GM19099 (cell line): ENCODE results near the gene TSSK1B.

Experiments used
- POLR2A ChIP-seq: IDR thresholded peaks from 3 replicates; pipeline ENCODE4 v1.6.1; 2011; ENCODE audit warnings: low read depth; ENCODE audit not compliant: insufficient read length; ENCODE audit errors: extremely low read depth

Gene TSSK1B

GRCh38 chr5:113434889-113435288 is at the start of gene TSSK1B:
Gene TSSK1B (minus strand): TSS chr5:113434989. CDS start chr5:113434839, 150 bp downstream.
- TF ChIP-seq POLR2A, result no peak

GRCh38 chr5:113480243-113480642 is 45.5 kb upstream of the TSSK1B start:
- TF ChIP-seq POLR2A, result no peak

- no peak for TF ChIP-seq POLR2A
These were observed 43.9 kb upstream of the TSSK1B start for GRCh38 chr5:113478691-113479090.

- no peak for TF ChIP-seq POLR2A
These were observed 39.4 kb upstream of the TSSK1B start for GRCh38 chr5:113474100-113474728.

GRCh38 chr5:113463032-113463431 is 28.2 kb upstream of the TSSK1B start:
- no peak for TF ChIP-seq POLR2A

- no peak for TF ChIP-seq POLR2A
These were observed 18.2 kb upstream of the TSSK1B start for GRCh38 chr5:113452941-113453340.

- TF ChIP-seq POLR2A, result no peak
These were observed 17.0 kb upstream of the TSSK1B start for GRCh38 chr5:113451797-113452196.

GRCh38 chr5:113450929-113451328 is 16.1 kb upstream of the TSSK1B start:
- TF ChIP-seq POLR2A, result no peak

- TF ChIP-seq POLR2A, result no peak
These were observed 15.7 kb upstream of the TSSK1B start for GRCh38 chr5:113450462-113450861.

- TF ChIP-seq POLR2A, result no peak
These were observed 13.5 kb upstream of the TSSK1B start for GRCh38 chr5:113448252-113448651.

- no peak for TF ChIP-seq POLR2A
These were observed 12.8 kb upstream of the TSSK1B start for GRCh38 chr5:113447498-113448050.

- no peak for TF ChIP-seq POLR2A
These were observed 11.7 kb upstream of the TSSK1B start for GRCh38 chr5:113446358-113446927.

- no peak for TF ChIP-seq POLR2A
These were observed 2.3 kb upstream of the TSSK1B start for GRCh38 chr5:113437111-113437510.

GRCh38 chr5:113435575-113435974 is 786 bp upstream of the TSSK1B start:
- TF ChIP-seq POLR2A, result no peak

- TF ChIP-seq POLR2A, result no peak
These were observed 752 bp downstream of the TSSK1B start for GRCh38 chr5:113433862-113434612.

GRCh38 chr5:113433071-113433470 is 1.7 kb downstream of the TSSK1B start:
- no peak for TF ChIP-seq POLR2A
